ENCODE data around the gene ZRSR2. TPM values are rescaled to one million over a fixed set of nuclear protein-coding genes. Genes with fewer than 3 reads are reported as not detected.
"Not testable (repeated sequence)": the region's sequence is repeated elsewhere in the genome, so short reads cannot be mapped to it uniquely, and the experiment has no call there.

ZRSR2 gene
- polyA plus RNA-seq (ENCODE audit: insufficient read length), result 18.5 TPM
- long read RNA-seq, donor 1, partial matches to known transcripts, result 5 of 21 reads
- long read RNA-seq, donor 1, other reads (novel, unspliced or antisense), result 15 of 21 reads
- long read RNA-seq, donor 2, partial matches to known transcripts, result 0 of 1 reads
- long read RNA-seq, donor 2, other reads (novel, unspliced or antisense), result 0 of 1 reads
- long read RNA-seq, donor 3, result 0 reads
- long read RNA-seq, donor 4, result 0 reads
- long read RNA-seq, donor 5, partial matches to known transcripts, result 0 of 2 reads
- long read RNA-seq, donor 5, other reads (novel, unspliced or antisense), result 0 of 2 reads
- long read RNA-seq, donor 6, partial matches to known transcripts, result 0 of 26 reads
- long read RNA-seq, donor 6, other reads (novel, unspliced or antisense), result 25 of 26 reads
- long read RNA-seq, donor 7, result 0 reads
- long read RNA-seq, donor 8, partial matches to known transcripts, result 0 of 8 reads
- long read RNA-seq, donor 8, other reads (novel, unspliced or antisense), result 8 of 8 reads

GRCh38 chrX:15789979-15790768 is at the start of gene ZRSR2:
TSS of gene ZRSR2 (plus strand) at chrX:15790484. CDS start at chrX:15790496, 12 bp downstream.
- DNase-seq, result peak; percentile 83

GRCh38 chrX:15744181-15744867 is 46.0 kb upstream of the ZRSR2 start:
- DNase-seq, result no peak

GRCh38 chrX:15745179-15745578 is 45.1 kb upstream of the ZRSR2 start:
- DNase-seq, result no peak

- not testable (repeated sequence) for DNase-seq
Measured at GRCh38 chrX:15746651-15747050, 43.6 kb upstream of the ZRSR2 start.

- DNase-seq, result no peak
Measured at GRCh38 chrX:15747626-15748173, 42.6 kb upstream of the ZRSR2 start.

GRCh38 chrX:15748841-15749240 is 41.4 kb upstream of the ZRSR2 start:
- no peak for DNase-seq

- no peak for DNase-seq
Measured at GRCh38 chrX:15749642-15750610, 40.4 kb upstream of the ZRSR2 start.

- DNase-seq, result no peak
Measured at GRCh38 chrX:15750611-15751154, 39.6 kb upstream of the ZRSR2 start.

- no peak for DNase-seq
Measured at GRCh38 chrX:15751155-15751819, 39.0 kb upstream of the ZRSR2 start.

- no peak for DNase-seq
Measured at GRCh38 chrX:15755091-15755490, 35.2 kb upstream of the ZRSR2 start.

GRCh38 chrX:15758140-15758539 is 32.1 kb upstream of the ZRSR2 start:
- DNase-seq, result no peak

- not testable (repeated sequence) for DNase-seq
Measured at GRCh38 chrX:15759886-15760285, 30.4 kb upstream of the ZRSR2 start.

GRCh38 chrX:15761564-15762191 is 28.6 kb upstream of the ZRSR2 start:
- DNase-seq, result no peak

GRCh38 chrX:15769300-15769954 is 20.9 kb upstream of the ZRSR2 start:
- no peak for DNase-seq

- DNase-seq, result no peak
Measured at GRCh38 chrX:15781961-15782699, 8.2 kb upstream of the ZRSR2 start.

- DNase-seq, result no peak
Measured at GRCh38 chrX:15785176-15785750, 5.0 kb upstream of the ZRSR2 start.

- no peak for DNase-seq
Measured at GRCh38 chrX:15786915-15787314, 3.4 kb upstream of the ZRSR2 start.

- peak; percentile 20 for DNase-seq
Measured at GRCh38 chrX:15790769-15791290, 546 bp downstream of the ZRSR2 start.
